Endothelial cell of umbilical vein (primary cell): Measurements from ENCODE around the gene CD200R1L.

Experiments
- CTCF ChIP-seq, 2 donors: IDR thresholded peaks; 1 replicate in 1 of 2; 2 replicates in 1 of 2; pipeline ENCODE4 v1.5.1; 2011; ENCODE audit warnings: low read length in 2 of 2, mild to moderate bottlenecking in 2 of 2, moderate library complexity in 2 of 2, control low read depth in 1 of 2, inconsistent platforms in 1 of 2, low read depth in 1 of 2; ENCODE audit not compliant: insufficient read depth in 1 of 2; ENCODE audit errors: extremely low read depth in 1 of 2
- MYC ChIP-seq: IDR thresholded peaks from one replicate; pipeline ENCODE4 v1.6.1; 2011; ENCODE audit warnings: mild to moderate bottlenecking, low read depth, low read length
- POLR2A ChIP-seq: IDR thresholded peaks from 2 replicates; pipeline ENCODE4 v1.6.1; 2012; ENCODE audit warnings: low read depth, mild to moderate bottlenecking, control low read depth, low read length
- POLR2AphosphoS5 ChIP-seq: IDR thresholded peaks from 2 replicates; pipeline ENCODE4 v1.6.1; 2012; ENCODE audit warnings: low read depth, mild to moderate bottlenecking, control low read depth, low read length, moderate library complexity; ENCODE audit not compliant: insufficient read depth

- TF ChIP-seq POLR2A: no peak
- no peak for TF ChIP-seq CTCF (IDR thresholded peaks at IDR 0.05; ENCODE audit: extremely low read depth in 1 of 2, insufficient read depth in 1 of 2, low read depth in 1 of 2, low read length in 2 of 2)
- TF ChIP-seq POLR2AphosphoS5: no peak
- no peak for TF ChIP-seq MYC
These were observed 56.9 kb downstream of the CD200R1L start for GRCh38 chr3:112789787-112790186.
